Omental fat pad (tissue), 4 donors: Measurements from ENCODE around the gene BAIAP2. TPM values are rescaled to one million over a fixed set of nuclear protein-coding genes. Genes with fewer than 3 reads are reported as not detected.

Experiments used
- ATAC-seq: fragments of 150-250 bp; one replicate; pipeline ENCODE4 v1.9.1; 2016; ENCODE audit warnings: mild to moderate bottlenecking, moderate library complexity; ENCODE audit not compliant: low FRiP score
- DNase-seq: peaks from one replicate; pipeline ENCODE4 v3.0.0-alpha.2; 2019; ENCODE audit warnings: low spot score
- CTCF ChIP-seq, 3 donors: fragments of 450-650 bp; IDR thresholded peaks; one replicate each; pipeline ENCODE4 v1.5.1; 2016 to 2017; ENCODE audit warnings: antibody characterized with exemption in 3 of 3, mild to moderate bottlenecking in 3 of 3, moderate library complexity in 2 of 3
- total RNA-seq, 4 donors: library from RNA; depleted of rRNA; stranded (reverse); fragments of >200 nt; gene quantifications; one replicate each; pipeline ENCODE4 v1.1.0, GENCODE V29; 2016

BAIAP2 gene
- total RNA-seq, 4 donors from 2014 or later, result 15.9 to 50.2 (median 36.4) TPM

DNA sequence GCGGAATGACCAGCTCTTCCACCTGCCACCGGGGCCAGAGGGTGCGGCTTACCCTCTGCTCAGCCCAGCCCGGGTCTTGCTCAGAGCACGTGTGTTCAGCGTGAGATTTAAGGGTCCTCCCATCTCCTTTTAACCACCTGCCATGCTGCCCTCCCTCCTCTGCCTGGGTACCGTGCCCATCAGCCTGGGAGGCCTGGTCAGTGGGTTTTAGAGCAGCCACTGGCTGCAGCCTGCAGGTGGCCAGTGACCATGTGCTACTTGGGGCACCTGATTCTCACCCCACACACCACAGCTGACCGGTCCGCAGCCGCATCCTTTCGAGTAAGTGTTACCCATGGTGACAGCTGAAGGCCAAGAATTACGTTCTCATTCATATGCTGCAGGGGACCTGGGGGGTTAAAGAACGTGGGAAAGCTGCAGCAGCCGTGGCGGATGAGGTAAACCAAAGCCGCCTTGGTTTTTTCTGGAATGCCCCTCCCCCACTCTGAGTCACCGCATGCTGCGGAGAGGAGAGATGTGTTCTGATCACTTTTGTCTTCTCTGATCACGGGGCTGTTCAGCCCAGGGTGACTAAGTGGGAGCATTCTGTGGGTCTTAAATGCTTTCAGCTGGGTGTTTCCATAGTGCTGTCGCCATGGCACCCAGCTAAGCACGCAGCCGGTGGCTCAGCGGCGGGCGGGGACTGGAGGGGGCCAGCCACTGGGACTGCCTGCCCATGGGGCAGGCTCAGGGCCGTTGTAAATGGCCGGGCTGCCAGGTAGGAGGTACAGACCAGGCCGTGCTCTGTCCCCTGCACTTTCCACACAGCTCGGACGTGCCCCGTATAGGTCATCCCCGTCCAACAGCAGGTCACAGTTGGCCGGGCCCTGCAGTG lies 59.8 kb downstream of the BAIAP2 start:
- ATAC-seq (peak; percentile 59), DNase-seq (peak; percentile 88)
- no peak for TF ChIP-seq CTCF (IDR thresholded peaks at IDR 0.05)

GRCh38 chr17:81095383-81095762 lies 60.4 kb downstream of the BAIAP2 start:
- DNase-seq (no peak), ATAC-seq (no peak)
- TF ChIP-seq CTCF (IDR thresholded peaks at IDR 0.05), result no peak

DNA sequence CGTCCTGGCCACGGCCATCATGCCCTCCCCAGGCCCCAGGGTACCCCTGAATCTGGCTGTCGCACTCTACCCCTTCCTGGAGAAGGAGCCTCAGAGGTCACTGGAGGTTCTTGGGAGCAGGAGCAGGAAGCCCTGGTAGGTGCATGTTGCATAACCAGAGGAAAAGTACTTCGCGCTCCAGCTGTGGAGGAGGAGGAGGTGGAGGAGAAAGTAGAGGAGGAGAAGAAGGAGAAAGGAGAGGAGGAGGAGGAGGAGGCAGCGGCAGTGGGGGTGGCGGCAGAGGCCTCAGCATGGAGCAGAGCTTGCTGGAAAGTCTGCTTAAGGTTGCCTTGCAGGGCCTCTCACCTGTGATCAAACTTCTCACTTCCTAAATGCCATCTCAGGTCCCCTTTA lies 61.8 kb downstream of the BAIAP2 start:
- peak; percentile 25 for ATAC-seq
- no peak for TF ChIP-seq CTCF (IDR thresholded peaks at IDR 0.05)
- DNase-seq, result no peak

GRCh38 chr17:81097134-81097942 lies 62.4 kb downstream of the BAIAP2 start:
- DNase-seq (peak; percentile 82), ATAC-seq (peak; percentile 73)

GRCh38 chr17:81097943-81098308 lies 63.0 kb downstream of the BAIAP2 start:
- DNase-seq, result no peak
- no peak for TF ChIP-seq CTCF (IDR thresholded peaks at IDR 0.05)
- no peak for ATAC-seq

More at GRCh38 chr17:81097134-81097942, 62.4 kb downstream of the BAIAP2 start:
- TF ChIP-seq CTCF (IDR thresholded peaks at IDR 0.05), result no peak

DNA sequence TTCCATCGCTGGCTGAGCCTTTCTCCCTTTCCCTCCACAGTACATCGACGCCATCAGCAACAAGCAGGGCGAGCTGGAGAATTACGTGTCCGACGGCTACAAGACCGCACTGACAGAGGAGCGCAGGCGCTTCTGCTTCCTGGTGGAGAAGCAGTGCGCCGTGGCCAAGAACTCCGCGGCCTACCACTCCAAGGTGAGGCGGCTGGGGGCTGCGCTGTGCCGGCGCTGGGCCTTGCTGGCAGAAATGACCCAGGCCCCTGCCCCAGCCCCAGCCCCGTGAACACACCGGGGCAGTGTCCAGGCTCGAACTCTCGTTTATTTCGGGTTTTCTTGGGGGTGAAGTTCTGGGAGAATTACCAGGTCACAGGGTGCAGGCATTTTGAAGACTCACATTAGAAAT lies 64.9 kb downstream of the BAIAP2 start:
- no peak for ATAC-seq
- no peak for TF ChIP-seq CTCF (IDR thresholded peaks at IDR 0.05)
- no peak for DNase-seq
